ENCODE data around the gene PTGER1.
"Not testable (repeated sequence)": the region's sequence is repeated elsewhere in the genome, so short reads cannot be mapped to it uniquely, and the experiment has no call there.

- not testable (repeated sequence) for TF ChIP-seq CTCF (IDR thresholded peaks at IDR 0.05; ENCODE audit: insufficient read depth, low read depth, low read length); EZH2 (IDR thresholded peaks at IDR 0.05; ENCODE audit: insufficient read depth, low read length)
Observed at GRCh38 chr19:14462401-14462800, 12.8 kb downstream of the PTGER1 start.
